Stimulated activated CD8-positive, alpha-beta memory T cell treated with anti-CD3 and anti-CD28 coated beads, Interleukin-7, amount 100 ng/mL, for 1 hour (primary cell): ENCODE measurements around the gene ZNF668.
A peak's percentile ranks its signal among the peaks of the same experiment; 100 is the strongest.

Experiments
- DNase-seq, 2 donors: peaks; one replicate each; pipeline ENCODE4 v3.0.0-alpha.2; 2020; ENCODE audit warnings: low read depth in 2 of 2

The ZNF668 gene

DNA sequence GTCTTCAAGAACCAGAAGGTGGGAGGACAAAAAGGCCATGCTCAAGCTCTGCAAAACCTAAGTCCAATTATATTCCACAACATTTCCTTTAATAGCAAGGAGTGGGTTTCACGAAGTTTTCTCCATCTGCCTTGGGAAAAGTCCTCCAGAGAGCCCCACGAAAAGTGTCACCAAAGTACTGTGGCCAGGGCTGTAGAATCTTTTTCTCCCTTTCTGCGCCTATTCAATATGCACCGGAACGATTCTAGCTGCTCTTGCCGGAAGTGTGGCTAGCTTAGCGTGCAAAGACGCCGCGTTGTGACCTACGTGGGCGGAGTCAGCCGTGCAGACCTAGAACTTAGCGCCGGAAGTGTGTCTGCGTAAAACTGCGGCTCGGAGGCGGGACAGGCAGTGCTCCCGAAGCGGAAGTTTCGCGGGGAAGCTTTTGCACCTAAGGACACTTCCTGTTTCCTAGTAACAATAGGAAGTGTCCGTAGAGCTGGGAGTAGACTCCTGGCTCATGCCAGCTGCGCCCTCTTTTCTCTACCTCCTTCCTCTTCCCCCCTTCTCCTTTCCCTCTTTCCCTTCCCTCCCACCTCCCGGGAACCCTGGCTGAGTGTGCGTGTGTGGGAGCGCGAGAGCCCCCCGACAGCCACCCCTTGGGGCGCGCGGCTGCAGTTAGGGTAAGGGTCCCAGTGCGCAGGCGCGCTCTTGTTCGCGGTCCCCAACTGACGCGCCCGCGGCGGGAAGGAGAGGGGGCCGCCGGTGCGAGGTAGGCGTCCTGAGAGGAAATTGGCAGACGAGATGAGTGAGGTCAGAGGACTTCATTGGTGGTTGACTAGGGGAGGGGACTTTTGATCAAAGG lies at the start of gene ZNF668, which contains the start of gene ZNF646:
Gene ZNF668 (minus strand): TSS at position 271 of the 844 bp plus-strand sequence. CDS start 9,781 bp downstream, outside the sequence.
Gene ZNF646 (plus strand): TSS at position 453 of the 844 bp plus-strand sequence. CDS start 1,903 bp downstream, outside the sequence.
- peak; percentile 92 to 94 for DNase-seq

DNA sequence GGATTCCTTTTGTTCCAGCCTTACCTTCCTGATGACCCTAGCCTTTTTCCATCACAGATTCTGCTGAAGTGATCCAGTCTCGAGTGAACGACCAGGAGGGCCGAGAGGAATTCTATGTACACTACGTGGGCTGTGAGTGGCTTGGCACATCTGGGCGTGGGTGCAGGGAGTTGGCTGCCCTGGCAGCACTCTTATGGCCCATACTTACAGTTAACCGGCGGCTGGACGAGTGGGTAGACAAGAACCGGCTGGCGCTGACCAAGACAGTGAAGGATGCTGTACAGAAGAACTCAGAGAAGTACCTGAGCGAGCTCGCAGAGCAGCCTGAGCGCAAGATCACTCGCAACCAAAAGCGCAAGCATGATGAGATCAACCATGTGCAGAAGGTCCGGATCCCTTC lies 46.1 kb upstream of the ZNF668 start:
- no peak for DNase-seq

DNA sequence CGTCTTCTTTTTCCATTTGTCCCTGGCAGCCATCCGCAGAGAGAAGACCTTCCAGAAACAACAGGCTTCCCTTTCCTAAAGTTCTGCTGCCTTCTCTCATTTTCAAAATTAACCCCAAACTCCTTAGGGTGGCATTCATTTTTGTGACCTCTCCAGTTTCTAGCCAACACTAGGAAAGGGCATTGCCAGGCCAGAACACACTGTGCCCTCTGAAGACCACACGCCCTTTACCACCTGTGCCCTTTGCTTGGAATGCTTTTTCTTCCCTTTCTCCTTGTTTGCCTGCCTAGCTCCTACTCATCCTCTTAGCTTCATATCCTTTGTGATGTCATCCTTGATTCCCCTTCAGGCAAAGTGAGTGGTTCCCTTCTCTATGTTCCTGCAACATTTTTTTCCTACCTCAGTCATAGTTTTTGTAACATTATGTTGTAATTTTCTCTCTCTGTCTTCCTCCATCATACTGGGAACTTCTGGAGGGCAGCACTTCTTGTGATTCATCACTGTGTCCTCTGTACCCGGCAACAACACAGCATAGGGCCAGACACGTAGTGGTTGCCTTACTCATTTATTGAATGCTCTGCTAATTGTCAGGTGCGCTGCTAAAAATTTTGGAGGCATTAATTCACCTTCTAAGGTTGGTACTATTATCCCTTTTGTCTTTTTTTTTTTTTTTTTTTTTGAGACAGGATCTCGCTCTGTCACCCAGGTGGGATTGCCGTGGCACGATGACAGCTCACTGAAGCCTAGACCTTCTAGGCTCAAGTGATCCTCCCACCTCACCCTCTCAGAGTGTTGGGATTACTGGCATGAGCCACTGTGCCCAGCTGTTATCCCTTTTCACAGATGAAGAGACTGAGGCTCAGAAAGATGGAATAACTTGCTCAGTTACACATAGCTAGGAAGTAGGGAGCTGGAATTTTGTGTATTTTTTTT lies 44.4 kb upstream of the ZNF668 start:
- no peak for DNase-seq

DNA sequence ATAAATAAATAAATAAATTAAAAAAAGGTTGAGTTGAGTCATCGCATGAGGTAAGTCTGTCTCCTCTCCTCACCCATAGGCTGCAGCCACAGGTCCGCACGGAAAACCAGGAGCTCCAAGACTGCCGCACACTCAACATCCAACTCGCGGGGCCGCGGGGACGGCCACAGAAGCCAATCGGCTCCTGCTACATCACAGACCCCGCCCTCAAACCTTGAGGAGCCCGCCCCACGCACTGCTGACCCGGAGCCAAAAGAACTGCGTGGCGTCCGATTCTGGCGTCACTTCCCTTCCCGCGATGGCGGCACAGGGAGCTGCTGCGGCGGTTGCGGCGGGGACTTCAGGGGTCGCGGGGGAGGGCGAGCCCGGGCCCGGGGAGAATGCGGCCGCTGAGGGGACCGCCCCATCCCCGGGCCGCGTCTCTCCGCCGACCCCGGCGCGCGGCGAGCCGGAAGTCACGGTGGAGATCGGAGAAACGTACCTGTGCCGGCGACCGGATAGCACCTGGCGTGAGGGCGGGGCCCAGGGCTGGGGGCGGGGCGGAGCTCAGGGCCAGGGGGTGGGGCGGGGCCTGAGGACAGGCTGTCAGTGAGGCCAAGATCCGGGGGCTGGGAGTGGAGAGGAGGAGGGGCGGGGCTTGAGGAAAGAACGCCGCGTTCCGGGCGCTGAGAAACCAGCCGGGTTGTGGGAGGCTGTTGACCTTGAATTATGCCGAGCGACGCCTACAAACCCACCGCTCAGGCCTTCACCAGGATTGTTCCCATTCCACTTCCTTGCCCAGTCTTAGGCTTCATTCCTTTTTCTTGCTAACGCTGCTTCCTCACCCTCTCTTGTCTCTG lies 43.6 kb upstream of the ZNF668 start, which contains the start of gene KAT8:
Gene KAT8 (plus strand): TSS at position 281 of the 839 bp plus-strand sequence. CDS start 18 bp downstream, at position 299.
- peak; percentile 87 to 92 for DNase-seq

GRCh38 chr16:31114468-31114867 lies 40.4 kb upstream of the ZNF668 start:
- no peak for DNase-seq

GRCh38 chr16:31113121-31114120 lies 39.4 kb upstream of the ZNF668 start:
- DNase-seq: no peak

DNA sequence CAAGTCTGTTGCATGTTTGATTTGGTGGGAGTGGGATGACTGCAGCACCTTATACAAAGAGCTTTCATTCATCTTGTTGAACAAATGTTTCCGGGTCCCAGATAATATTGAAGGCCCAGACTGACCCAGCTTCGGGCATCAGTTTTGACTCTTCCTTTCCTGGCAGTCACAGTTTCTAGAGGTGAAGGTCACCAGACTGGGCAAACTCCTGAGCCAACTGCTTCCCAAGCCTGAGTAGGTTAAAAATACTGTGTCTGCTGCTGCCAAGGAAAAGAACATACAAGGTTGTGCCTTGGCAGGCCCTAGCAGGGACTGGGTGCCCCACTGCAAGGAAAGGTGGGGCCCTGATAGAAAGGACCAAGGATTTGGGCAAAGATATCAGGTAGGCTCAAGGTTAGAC lies 38.7 kb upstream of the ZNF668 start:
- no peak for DNase-seq

DNA sequence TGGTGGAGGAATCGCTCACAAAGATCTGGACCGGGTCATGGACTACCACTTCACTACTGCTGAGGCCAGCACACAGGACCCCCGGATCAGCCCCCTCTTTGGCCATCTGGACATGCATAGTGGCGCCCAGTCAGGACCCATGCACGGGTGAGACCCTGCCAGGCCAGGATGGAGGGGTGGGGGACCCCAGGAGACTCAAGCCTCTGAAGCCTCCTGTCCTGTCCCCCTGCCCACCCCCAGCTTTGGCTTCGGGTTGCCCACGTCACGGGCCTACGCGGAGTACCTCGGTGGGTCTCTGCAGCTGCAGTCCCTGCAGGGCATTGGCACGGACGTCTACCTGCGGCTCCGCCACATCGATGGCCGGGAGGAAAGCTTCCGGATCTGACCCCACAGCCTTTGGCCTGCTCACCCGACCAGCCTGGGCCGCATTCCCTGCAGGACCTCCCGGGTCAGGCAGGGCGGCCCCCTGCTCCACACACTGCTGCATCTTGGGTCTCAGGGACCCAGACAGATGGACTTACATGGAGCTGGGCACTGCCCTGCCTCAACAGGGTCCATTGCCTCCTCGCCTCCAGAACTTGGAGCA lies 37.9 kb upstream of the ZNF668 start:
- no peak for DNase-seq

- no peak for DNase-seq
Observed at GRCh38 chr16:31110106-31111034, 36.3 kb upstream of the ZNF668 start.

- DNase-seq: no peak
Observed at GRCh38 chr16:31109622-31110021, 35.6 kb upstream of the ZNF668 start.

- DNase-seq: no peak
Observed at GRCh38 chr16:31108794-31109558, 34.9 kb upstream of the ZNF668 start.

DNA sequence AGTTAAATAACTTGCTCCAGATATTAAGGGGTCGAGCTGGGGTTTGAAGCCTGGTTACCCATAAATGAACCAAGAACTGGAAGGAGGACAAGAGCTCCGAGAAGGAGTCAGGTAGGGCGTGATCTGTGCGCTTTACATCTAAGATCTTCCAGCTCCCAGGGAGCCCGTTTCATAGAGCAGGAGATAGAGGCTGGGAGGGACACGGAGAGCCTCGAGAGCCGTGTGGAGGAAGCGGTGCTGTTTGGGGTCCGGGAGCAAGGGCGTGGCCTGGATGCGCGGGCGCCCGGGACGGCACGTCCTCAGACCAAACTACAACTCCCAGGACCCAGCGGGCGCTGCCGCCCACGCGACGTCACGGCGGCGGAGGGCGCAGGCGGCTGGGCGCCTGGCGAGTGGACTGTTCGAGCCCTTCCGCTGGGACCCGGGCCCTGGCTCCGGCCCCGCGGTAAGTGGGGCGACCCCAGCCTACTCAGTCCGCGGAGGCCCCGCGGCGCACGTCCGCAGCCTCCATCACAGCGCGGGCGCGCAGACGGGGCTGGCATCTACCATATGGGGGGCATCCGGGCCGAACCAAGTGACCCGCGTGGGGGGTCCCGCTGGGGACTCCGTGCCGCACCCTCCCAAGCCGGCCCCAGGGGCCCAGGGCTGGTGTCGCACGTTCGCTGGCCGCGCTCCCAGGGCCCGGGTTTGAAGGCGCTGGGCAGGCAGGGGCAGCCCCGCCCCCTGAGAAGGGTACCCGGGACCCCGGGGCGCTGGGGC lies 34.2 kb upstream of the ZNF668 start, which contains the start of gene BCKDK:
Gene BCKDK (plus strand): TSS at position 352 of the 759 bp plus-strand sequence. CDS start 838 bp downstream, outside the sequence.
- peak in 1 of 2 donors; percentile 40 for DNase-seq

GRCh38 chr16:31107465-31107867 lies 33.4 kb upstream of the ZNF668 start:
- no peak for DNase-seq

DNA sequence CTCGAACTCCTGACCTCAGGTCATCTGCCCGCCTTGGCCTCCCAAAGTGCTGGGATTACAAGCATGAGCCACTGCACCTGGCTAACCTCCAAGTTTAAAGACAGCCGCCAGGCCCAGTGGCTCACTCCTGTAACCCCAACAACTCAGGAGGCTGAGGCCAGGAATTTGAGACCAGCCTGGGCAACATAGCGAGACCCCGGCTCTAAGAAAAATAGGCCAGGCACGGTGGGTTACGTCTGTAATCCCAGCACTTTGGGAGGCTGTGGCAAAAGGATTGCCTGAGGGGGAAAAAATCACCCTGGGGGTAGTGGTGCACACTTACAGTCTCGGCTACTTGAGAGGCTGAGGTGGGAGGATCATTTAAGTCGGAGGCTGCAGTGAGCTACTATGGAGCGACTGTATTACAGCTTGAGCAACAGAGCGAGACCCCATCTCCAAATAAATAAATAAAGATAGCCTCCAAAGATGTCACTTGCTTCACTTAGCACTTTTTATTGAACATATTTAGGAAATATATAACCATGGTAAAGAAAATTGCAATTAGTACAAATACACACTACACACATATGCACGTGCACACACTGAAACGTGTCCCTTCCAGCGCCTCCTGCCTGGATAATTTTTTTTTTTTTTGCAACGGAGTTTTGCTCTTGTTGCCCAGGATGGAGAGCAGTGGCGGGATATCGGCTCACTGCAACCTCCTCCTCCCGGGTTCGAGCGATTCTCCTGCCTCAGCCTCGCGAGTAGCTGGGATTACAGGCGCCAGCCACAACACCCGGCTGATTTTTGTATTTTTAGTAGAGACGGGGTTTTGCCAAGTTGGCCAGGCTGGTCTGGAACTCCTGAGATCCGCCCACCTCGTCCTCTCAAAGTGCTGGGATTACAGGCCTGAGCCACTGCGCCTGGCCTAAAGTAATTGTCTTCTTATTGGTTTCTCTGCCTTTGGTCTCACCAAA lies 32.7 kb upstream of the ZNF668 start:
- DNase-seq: no peak

- DNase-seq: peak; percentile 52 to 68
Observed at GRCh38 chr16:31105677-31106213, 31.7 kb upstream of the ZNF668 start.
